ENCODE data around the gene CNTNAP2.
"Not testable (repeated sequence)": the region's sequence is repeated elsewhere in the genome, so short reads cannot be mapped to it uniquely, and the experiment has no call there.

CNTNAP2 gene

GRCh38 chr7:148465441-148465840 is 2348.8 kb downstream of the CNTNAP2 start:
- not testable (repeated sequence) for DNase-seq

- no peak for DNase-seq
These were observed 2349.5 kb downstream of the CNTNAP2 start for GRCh38 chr7:148466120-148466519.

DNA sequence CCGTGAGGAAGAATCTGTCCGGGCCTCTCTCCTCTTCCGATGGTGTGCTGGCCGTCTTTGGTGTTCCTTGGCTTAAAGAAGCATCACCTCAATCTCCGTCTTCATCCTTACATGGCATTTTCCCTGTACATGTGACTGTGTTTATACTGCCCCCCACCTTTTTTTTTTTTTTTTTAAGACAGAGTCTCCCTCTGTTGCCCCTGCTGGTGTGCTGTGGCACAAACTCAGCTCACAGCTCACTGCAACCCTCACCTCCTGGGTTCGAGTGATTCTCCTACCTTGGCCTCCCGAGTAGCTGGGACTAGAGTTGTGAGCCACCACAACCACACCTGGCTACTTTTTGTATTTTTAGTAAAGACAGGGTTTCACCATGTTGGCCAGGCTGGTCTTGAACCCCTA is 2352.1 kb downstream of the CNTNAP2 start:
- DNase-seq: no peak
